HG03354 (cell line): ENCODE results near the gene ANKRD29.
"Not testable (repeated sequence)": the region's sequence is repeated elsewhere in the genome, so short reads cannot be mapped to it uniquely, and the experiment has no call there.

Experiments
- ATAC-seq: cut with Tn5 transposase; IDR thresholded peaks from one replicate; pipeline ENCODE4 v1.9.1; 2021; ENCODE audit warnings: mild to moderate bottlenecking; ENCODE audit not compliant: unreplicated experiment, poor library complexity, severe bottlenecking

The ANKRD29 gene

DNA sequence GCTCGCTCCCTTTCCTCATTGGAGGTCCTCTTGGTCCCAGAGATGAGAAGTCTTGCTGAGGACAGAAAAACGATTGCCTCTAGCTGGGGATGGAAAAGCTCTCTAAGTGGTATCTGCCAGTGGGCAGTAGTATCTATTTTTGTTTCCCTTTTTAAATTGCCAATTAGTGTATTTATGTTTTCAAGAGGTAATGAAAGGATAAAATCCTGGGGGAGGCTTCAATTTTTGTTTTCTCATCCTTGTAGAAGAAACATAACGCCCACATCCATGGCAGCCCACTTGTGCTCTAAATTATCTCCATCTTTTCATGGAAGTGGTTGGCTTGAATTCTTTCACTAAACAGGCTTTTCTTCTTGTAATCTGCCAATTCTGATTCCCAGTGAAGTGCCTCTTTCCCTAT lies 14.3 kb downstream of the ANKRD29 start:
- ATAC-seq: no peak

DNA sequence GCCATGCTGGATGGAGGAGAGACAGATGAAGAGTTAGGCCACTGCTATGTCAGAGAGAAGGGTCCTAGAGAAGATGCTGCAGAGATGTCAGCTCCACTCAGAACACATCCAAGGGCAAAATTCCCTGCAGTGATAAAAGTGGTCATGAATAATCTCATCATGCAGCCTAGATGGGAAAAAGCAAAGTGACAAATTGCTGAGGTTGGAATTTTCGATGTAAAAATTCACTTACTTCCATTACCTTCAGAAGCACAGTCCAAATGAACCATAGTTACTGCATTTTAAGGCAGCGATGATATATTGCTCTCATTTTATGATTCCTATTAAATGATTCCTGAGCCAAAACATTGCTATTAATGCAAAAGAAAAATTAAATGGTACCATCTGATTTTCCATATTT lies 16.4 kb downstream of the ANKRD29 start:
- no peak for ATAC-seq

DNA sequence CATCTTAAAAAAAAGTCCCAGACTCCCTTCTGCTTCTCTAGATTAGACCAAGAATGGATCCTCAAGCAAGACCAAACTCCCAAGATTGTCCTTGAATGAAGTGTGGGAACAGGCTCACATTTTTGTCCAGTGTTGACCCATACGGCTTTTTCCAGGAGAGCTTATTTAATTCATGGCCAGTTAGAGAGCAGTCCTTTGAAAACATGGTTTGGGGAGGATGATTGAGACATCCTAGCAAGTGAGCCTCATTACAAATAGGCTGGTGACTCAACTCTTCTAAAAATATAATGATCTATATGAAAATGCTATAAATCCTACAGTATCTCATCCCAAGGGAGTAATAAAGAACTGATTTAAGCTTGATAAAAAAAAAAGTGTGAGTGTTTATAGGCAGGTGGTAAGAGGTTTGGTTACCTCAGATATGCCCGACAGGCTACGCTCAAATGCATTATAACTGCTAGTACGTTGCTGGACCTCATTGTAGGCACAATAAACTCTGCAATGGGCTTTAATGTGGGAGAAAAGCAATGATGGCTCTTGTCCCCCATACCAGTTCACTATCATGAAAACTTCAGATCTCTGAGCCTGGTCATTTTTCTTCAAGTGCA lies 17.0 kb downstream of the ANKRD29 start:
- no peak for ATAC-seq

DNA sequence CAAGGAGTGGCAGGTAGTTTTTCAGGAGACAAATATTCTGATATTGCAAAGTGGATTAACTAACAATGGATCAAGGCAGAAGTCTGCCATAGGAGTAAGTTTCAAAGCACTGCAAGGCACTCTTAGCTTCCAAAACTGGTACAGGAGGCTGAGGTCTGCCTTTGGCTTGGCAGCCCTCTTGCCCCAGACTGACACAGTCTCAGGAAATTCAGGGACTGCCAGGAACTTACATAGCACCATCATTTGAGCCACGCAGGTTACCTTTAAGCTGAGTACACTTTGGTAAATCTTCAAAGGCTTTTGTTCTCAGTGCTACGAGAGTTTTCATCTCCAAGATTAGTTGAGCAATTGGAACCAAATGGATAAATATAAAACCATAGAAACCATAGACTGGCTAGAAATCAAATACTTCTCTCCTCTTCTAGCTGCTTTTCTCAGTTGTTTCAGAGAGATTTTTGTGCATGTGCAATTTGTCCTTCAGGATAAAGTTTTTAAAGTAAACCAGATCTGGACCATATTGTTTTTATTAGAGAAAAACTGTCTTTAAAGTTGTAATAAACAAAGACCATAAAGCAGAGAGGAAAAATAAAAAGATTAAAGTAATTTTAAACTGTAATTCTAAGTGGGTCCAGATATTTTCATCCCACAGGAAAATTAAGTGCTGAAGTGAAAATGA lies 18.8 kb downstream of the ANKRD29 start:
- ATAC-seq: no peak

DNA sequence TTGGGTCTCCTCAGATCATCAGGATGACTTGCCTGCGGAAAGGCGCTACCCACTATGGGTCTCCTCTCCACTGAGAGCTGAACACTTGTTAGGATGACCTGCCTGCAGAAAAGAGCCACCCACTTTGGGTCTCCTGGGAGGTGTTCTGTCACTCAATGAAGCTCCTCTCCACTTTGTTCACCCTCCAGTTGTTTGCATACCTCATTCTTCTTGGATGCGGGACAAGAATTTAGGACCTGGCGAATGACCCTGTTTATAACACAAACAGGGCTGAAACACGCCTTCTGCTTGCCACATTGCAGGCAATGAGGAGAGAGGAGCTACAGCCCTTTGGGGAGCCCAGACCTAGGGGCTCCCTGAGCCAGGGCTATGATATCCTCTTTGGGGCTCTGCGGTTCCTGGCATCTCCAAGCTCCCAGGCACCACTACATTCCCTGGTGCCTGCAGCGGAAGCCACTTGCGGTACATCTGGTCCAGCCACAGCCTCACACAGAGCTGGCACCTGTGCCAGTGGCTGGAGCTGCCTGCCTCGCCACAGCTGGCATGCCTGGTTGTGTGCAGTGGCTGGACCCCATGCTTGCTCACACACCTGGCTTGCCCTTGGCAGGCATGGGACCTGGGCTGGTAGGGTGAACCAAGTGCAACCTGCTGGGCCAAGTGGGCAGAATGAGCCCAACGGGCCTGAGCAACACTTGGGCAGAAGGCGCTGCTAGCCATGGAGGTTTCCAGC lies 20.6 kb downstream of the ANKRD29 start:
- ATAC-seq: no peak

DNA sequence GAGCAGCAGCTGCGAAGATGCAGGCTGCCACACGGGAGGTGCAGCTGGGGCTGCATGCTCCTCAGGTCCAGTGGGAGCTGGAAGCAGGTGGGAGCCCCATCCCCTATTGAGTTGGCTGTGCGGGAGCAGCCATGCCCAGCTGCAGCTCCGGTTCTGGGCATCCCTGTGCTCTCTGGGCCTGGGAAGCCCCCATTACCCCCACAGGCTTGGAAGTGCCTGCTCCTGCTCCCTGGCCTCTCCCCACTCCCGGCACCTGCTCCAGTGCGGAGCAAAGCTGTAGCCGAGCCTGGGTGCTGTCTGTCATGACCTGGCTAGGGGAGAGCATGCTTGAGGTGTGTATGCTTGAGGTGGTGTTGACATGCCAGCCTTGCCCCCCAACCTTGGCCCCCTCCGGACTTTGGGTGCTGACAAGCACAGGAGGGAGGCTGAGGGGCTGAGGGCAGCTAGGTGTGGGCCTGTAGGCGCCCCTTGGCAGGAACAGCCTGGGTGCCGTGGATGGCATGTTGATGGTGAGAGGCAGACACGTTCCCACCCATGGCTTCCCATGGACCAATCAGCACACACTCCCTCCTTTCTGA lies 21.5 kb downstream of the ANKRD29 start:
- no peak for ATAC-seq

DNA sequence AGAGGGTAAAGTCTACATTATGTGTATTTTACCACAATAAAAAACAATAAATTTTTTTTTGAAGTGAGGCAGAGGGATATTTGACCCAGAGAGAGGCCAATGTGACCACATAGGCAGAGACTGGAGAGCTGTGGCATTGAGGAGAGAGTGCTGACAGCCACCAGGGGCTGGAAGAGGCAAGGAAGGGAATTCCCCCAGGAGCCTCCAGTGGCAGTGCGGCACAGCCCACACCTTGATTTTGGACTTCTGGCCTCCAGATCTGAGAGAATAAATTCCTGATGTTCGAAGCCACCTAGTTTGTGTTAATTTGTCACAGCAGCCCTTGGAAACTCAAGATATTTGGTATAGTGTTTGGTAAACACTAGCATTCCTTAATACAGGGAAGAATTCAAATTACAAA lies 22.7 kb downstream of the ANKRD29 start:
- ATAC-seq: no peak

DNA sequence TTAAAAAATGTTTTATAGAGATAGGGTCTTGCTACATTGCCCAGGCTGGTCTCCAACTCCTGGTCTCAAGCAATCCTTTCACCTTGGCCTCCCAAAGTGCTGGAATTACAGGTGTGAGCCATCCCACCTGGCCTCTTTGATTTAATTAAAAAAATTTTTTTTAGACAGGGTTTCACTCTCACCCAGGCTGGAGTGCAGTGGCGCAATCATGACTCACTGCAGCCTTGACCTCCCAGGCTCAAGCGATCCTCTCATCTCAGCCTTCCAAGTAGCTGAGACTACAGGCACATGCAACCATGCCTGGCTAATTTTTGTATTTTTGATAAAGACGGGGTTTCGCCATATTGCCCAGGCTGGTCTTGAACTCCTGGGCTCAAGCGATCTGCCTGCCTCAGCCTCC lies 26.3 kb downstream of the ANKRD29 start:
- ATAC-seq: not testable (repeated sequence)

DNA sequence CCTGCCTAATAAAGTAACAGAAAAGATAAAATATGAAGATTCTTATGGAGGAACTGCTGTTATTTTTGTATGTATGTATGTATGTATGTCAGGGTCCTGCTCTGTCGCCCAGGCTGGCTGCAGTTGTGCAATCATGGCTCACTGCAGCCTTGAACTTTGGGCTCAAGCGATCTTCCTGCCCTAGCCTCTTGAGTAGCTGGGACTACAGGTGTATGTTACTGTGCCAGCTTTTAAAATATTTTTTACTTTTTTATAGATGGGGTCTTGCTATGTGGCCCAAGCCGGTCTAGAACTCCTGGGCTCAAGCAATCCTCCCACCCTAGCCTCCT lies 26.7 kb downstream of the ANKRD29 start:
- ATAC-seq: no peak

DNA sequence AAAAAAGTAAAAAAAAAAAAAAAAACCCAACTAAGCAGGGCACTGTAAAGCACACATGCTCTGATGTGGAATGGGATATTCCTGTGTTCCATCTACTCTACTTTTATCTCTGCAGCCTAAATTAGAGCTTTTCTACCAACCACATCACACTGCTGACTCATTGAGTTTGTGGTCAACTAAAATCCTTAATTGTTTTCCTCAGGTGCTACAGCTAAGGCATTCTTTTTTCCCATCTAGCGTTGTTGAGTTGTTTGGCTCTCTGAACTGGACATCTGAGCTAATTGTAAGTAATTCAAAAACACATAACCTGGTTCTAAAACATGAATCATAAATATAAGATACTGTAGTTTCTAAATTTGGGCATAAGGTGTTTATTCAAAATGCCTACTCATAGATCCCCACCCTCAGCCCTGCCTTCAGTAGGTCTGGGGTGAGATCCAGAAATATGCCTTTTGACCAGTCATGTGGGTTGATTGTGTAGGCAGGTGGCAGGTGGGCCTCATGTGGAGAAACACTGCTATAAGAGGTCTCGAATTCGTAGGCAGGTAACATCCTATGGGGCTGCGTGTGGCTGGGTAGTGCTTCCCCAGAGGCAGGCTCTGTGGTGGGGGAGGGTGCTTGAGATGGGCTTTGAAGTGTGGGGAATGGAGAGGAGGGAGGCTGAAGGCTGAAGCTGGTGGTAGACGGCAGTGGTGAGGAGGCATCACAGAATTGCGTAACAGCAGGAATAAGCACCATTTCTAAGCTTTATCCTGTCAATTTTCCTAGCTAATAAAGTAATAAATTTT lies 27.2 kb downstream of the ANKRD29 start:
- ATAC-seq: no peak

DNA sequence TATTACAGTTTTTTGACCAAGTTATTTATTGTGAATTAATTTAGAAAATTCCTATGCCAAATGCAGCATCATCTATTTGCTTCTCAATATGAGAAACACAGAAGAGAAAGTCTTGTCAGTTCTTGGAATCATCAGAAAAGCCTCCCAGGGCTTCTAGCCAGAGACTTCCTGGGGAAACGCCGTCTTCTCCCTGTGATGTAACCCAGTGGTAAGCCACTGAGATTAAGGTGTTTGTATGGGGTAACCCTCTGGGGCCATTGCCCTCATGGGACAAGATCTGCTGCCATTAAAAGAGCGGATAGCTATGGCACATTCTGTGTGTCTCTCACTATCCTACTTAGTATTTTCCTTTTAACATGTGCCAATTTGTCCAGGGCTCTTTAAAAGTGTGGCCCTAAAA lies 28.0 kb downstream of the ANKRD29 start:
- ATAC-seq: no peak

DNA sequence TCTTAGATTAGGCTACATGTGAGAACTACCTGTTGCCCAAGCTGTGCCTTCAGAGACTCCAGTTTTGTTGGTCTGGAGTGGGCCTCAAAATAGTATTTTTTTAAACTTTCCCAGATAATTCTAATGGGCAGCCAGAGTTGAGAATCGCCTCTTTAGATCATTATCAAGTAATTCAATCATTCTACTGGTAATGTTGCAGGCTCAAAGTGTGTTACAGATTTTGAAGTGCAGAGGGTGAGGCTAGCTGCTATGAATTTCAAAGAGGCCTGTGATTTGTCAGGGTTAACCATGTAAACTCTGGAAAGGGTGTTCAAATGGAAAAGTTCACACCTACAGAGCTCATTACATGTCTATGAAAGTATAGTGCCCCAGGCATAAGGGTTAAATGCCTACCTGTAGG lies 30.1 kb downstream of the ANKRD29 start:
- no peak for ATAC-seq

DNA sequence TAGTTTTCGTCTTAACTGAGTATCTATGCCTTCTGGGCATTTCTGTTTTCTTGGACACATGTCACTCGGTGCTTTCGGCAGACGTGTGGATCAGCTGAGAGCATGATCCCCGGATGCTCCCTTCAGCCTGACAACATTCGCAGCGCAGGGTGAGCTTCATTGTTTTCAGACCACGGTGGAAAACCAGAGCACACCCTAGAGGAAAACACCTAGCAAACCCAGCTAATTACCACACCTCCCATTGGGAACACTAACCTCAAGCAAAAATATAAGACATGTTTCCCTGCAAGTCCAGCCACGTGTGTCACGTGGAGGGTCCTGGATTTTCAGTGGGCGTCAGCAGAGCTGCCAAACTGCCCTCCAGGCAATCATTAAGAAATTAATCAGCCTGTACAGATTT lies 31.0 kb downstream of the ANKRD29 start:
- no peak for ATAC-seq

DNA sequence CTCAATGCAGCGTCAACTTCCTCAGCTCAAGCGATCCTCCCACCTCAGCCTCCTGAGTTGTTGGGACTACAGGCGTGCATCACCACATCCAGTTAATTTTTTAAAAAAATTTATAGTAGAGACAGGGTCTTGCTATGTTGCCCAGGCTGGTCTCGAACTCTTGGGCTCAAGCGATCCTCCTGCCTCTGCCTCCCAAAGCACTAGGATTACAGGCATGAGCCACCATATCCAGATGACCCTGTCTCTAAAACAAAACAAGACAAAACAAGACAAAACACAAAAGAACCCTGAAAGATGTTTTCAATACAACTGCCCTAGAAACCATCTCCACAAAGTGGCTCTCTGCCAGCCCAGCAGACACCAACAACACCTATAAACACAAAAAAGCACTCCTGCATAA lies 31.4 kb downstream of the ANKRD29 start:
- no peak for ATAC-seq

DNA sequence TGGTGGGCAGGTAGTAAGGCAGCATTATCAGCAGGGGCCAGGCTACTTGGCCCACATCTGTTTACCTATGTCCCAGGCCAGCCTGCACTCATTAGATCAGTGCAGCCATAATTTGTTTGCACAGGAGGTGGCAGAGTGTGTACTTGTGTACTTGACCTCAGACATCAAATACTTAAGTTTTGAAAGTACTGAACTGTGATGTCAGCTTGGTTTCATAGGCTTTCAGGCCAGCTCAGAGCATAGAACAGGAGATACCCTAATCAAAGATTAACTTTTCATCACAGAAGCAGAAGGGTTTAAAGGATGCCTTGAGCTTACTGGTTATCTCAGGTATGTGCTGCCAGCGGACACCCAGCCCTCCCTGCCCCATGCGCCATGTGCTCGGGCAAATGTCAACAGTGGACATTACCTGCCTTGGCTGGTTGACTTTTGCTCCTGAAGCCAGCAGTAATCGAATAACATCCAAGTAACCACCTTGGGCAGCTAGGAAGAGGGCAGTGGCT lies 33.2 kb downstream of the ANKRD29 start:
- peak; percentile 98 for ATAC-seq

DNA sequence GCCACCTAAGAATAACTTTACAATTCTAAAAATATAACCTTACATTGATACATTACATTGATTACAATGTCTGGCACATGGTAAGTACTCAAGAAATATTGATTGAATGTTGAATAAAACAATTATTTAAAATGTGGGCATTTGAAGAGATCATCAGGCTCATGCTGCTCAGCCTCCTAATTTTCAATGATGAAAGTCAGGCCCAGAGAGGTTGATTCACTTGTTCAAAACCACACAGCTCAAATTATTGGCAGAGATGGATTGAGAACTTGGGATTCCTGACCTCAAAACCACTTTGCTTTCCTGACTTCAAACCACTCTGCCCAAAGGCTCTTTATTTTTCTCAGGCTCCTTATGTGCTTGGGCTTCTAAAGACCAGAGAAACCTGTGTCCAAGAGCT lies 34.7 kb downstream of the ANKRD29 start:
- ATAC-seq: no peak

DNA sequence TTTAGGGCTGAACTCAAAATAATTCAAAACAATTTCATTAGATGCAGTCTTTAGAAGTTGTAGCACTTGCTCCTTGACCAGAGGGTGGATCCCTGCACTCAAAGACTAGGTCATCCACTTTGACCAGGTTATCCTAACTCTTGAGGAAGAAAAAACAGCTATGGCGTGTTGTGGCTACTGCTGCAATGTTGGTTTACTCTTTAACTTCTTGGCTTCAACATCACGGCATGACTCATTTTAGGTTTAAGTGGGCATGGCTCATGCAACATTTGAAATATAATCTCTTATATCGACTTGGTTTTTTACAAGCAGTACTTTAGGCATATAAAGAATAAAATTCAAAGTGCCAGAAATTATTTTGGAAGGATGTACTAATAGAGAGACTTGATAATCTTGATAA lies 35.4 kb downstream of the ANKRD29 start:
- no peak for ATAC-seq

DNA sequence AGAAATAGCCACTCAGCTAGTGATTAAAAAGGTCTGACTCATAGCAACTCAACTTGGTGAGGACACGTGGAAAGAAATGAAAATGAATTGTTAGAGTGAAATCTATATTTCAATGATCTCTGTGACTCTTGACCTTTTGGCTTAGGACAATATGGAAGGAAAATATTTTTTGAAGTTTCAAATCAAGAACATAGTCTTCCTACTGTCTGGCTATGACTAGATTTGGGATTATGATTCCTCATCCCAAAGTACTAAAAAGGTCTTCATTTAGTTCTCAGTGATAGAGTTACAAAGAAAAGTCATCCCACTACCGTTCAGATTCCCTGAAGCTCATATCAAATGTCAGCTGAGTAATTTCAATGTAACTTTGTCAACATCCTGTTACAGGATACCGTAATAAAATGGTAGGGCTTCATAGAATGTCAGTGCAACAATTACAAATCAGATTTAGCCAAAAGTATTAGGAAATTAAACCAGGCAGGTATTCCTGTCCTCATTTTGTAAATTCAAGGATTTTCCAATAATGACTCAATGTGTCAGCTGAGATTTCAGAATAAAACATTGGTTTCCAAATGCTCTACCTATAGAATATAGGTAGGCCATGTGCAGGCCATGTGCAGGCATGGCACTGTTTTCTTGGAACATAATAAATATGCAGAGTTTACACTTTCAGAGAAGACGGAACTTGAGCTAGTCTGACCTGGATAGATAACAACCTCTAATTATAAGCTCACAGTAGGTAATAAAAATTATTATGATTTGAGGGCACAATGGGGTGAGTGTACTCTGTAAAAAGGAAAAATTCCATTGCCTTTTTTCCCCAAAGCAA lies 36.0 kb downstream of the ANKRD29 start:
- no peak for ATAC-seq

DNA sequence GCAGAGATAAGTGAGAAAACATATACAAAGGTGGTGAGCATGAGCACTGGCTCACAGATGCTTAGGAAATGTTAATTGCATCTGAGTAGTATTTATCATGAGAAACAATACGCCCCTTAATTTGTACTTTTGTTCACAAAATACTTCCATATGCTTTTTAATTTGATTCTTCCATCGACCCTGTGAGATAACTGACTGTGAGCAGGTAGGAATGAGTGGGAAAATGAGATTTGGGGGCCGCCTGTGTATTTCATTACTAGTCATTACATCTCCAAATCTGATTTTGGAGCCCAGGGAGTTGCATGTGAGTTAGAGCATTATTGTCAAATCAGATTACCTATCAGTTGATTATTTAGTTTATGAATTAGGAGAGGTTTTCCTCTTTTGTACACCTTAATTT lies 39.7 kb downstream of the ANKRD29 start:
- no peak for ATAC-seq
